WTC11 (cell line): ENCODE measurements around the gene PNP. TPM values are rescaled to one million over a fixed set of nuclear protein-coding genes. Genes with fewer than 3 reads are reported as not detected.

ENCODE experiments used
- ARID4B ChIP-seq: sonication (generic); formaldehyde crosslinking; IDR thresholded peaks from 2 replicates; pipeline ENCODE4 v1.8.0; 2023; ENCODE audit warnings: missing genetic modification reagents, mild to moderate bottlenecking, borderline replicate concordance
- ATF1 ChIP-seq: sonication (generic); formaldehyde crosslinking; IDR thresholded peaks from 2 replicates; pipeline ENCODE4 v1.8.1; 2023; ENCODE audit warnings: mild to moderate bottlenecking, moderate library complexity, missing genetic modification reagents
- CREM ChIP-seq: sonication (generic); formaldehyde crosslinking; IDR thresholded peaks from 2 replicates; pipeline ENCODE4 v1.8.1; 2022; ENCODE audit warnings: mild to moderate bottlenecking, missing genetic modification reagents, moderate library complexity
- ERG ChIP-seq: fragments of 250-450 bp; sonication (Bioruptor Pico); IDR thresholded peaks from 2 replicates; pipeline ENCODE4 v1.8.0; 2021; ENCODE audit warnings: mild to moderate bottlenecking
- FOXP4 ChIP-seq: sonication (generic); formaldehyde crosslinking; IDR thresholded peaks from 2 replicates; pipeline ENCODE4 v1.8.0; 2022; ENCODE audit warnings: mild to moderate bottlenecking, missing genetic modification reagents
- GABPB1 ChIP-seq: sonication (generic); formaldehyde crosslinking; IDR thresholded peaks from 2 replicates; pipeline ENCODE4 v1.8.1; 2023; ENCODE audit warnings: mild to moderate bottlenecking, missing genetic modification reagents
- IRF1 ChIP-seq: sonication (generic); formaldehyde crosslinking; IDR thresholded peaks from 2 replicates; pipeline ENCODE4 v1.8.0; 2023; ENCODE audit warnings: missing genetic modification reagents
- MYBL2 ChIP-seq: sonication (generic); formaldehyde crosslinking; IDR thresholded peaks from 2 replicates; pipeline ENCODE4 v1.8.1; 2023; ENCODE audit warnings: mild to moderate bottlenecking, moderate library complexity, missing genetic modification reagents
- NFE2L1 ChIP-seq: sonication (generic); formaldehyde crosslinking; IDR thresholded peaks from 2 replicates; pipeline ENCODE4 v1.8.1; 2023; ENCODE audit warnings: missing genetic modification reagents
- NR1H2 ChIP-seq: sonication (generic); formaldehyde crosslinking; IDR thresholded peaks from 2 replicates; pipeline ENCODE4 v1.9.0; 2021; ENCODE audit warnings: mild to moderate bottlenecking, moderate library complexity, missing genetic modification reagents
- NR3C1 ChIP-seq: sonication (generic); formaldehyde crosslinking; conservative IDR thresholded peaks from 2 replicates; pipeline ENCODE4 v1.8.1; 2023; ENCODE audit warnings: low read depth, mild to moderate bottlenecking, missing genetic modification reagents
- TCF7 ChIP-seq: sonication (generic); formaldehyde crosslinking; IDR thresholded peaks from 2 replicates; pipeline ENCODE4 v1.8.0; 2022; ENCODE audit warnings: mild to moderate bottlenecking, low read depth, missing genetic modification reagents, moderate library complexity
- TP53 ChIP-seq: sonication (generic); formaldehyde crosslinking; IDR thresholded peaks from 2 replicates; pipeline ENCODE4 v1.8.1; 2023; ENCODE audit warnings: mild to moderate bottlenecking, missing genetic modification reagents
- ZNF138 ChIP-seq: sonication (generic); formaldehyde crosslinking; conservative IDR thresholded peaks from 2 replicates; pipeline ENCODE4 v1.8.1; 2022; ENCODE audit warnings: mild to moderate bottlenecking, moderate library complexity, missing genetic modification reagents
- ZNF219 ChIP-seq: sonication (generic); formaldehyde crosslinking; IDR thresholded peaks from 2 replicates; pipeline ENCODE4 v1.8.0; 2023; ENCODE audit warnings: missing genetic modification reagents, mild to moderate bottlenecking, borderline replicate concordance
- ZNF263 ChIP-seq: sonication (generic); formaldehyde crosslinking; IDR thresholded peaks from 2 replicates; pipeline ENCODE4 v1.8.1; 2022; ENCODE audit warnings: low read depth, mild to moderate bottlenecking, moderate library complexity, missing genetic modification reagents
- ZNF281 ChIP-seq: sonication (generic); formaldehyde crosslinking; IDR thresholded peaks from 2 replicates; pipeline ENCODE4 v1.8.0; 2023; ENCODE audit warnings: mild to moderate bottlenecking, missing genetic modification reagents
- ZNF416 ChIP-seq: fragments of 250-450 bp; sonication (Bioruptor Pico); IDR thresholded peaks from 2 replicates; pipeline ENCODE4 v1.9.0; 2021; ENCODE audit warnings: mild to moderate bottlenecking, inconsistent platforms
- ZNF423 ChIP-seq: fragments of 250-450 bp; sonication (Bioruptor Pico); IDR thresholded peaks from 2 replicates; pipeline ENCODE4 v2.1.2; 2022; ENCODE audit warnings: mild to moderate bottlenecking, moderate library complexity
- total RNA-seq: library from RNA; stranded (reverse); gene quantifications from 3 replicates; pipeline ENCODE4 v1.2.3, GENCODE V29; 2021
- TF ChIP-seq, protein P1 (sequence below): sonication (generic); formaldehyde crosslinking; IDR thresholded peaks from 2 replicates; pipeline ENCODE4 v1.8.0; 2022; ENCODE audit warnings: mild to moderate bottlenecking, missing genetic modification reagents
- TF ChIP-seq, protein P2 (sequence below): fragments of 250-450 bp; sonication (Bioruptor Pico); IDR thresholded peaks from 2 replicates; pipeline ENCODE4 v1.9.0; 2021; ENCODE audit warnings: mild to moderate bottlenecking, borderline replicate concordance

PNP gene
- total RNA-seq, 1 experiment from 2014 or later: 95.8 TPM

DNA sequence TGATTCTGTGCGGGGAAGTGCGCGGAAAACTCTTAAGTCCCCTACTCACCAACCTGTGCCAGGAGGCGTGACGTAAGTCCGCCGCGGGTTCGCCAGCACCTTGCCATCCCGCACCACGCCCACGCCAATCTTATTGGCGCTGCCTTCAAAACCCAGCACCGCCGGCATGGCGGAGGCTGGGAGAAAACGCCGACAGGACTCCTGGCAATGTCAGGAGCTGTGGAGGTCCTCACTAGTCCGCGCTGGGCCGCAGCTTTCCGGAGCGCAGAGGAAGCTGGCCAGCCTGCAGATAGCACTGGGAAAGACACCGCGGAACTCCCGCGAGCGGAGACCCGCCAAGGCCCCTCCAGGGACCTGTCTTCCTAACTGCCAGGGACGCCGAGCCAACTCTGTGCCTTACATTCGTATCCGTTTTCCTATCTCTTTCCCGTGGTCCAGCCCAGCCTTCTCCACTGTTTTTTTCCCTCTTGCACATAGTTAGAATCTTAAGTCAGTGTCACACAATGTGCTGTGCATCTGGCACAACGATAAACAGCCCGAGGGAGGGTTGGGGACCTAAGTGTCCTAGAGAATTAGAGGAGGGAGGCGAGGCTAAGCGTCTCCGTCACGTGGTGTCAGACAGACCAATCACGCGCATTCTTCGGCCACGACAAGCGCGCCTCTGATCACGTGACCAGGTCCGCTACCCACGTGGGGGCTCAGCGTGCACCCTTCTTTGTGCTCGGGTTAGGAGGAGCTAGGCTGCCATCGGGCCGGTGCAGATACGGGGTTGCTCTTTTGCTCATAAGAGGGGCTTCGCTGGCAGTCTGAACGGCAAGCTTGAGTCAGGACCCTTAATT, 14.5 kb upstream of the PNP start, which contains the start of the genes APEX1 and OSGEP (continued):
- no peak for TF ChIP-seq ERG (CRISPR knock-in tag)
- 0 out of 2 replicates have a peak, but pooled peaks have one; percentile 40 for TF ChIP-seq GABPB1 (CRISPR knock-in tag)
- no peak for TF ChIP-seq NR3C1 (CRISPR knock-in tag)
- no peak for TF ChIP-seq NR1H2 (CRISPR knock-in tag)
- TF ChIP-seq TCF7 (CRISPR knock-in tag): no peak
- no peak for TF ChIP-seq ZNF263 (CRISPR knock-in tag)
- TF ChIP-seq TP53: no peak
- TF ChIP-seq ZNF281 (CRISPR knock-in tag): no peak
- TF ChIP-seq IRF1 (CRISPR knock-in tag): 0 out of 2 replicates have a peak, but pooled peaks have one; percentile 60
- TF ChIP-seq ZNF138 (CRISPR knock-in tag): no peak
- TF ChIP-seq NFE2L1 (CRISPR knock-in tag): peak; percentile 45; the same call in 1 of the 2 replicates
- peak; percentile 75; the same call in 1 of the 2 replicates for TF ChIP-seq CREM
- 0 out of 2 replicates have a peak, but pooled peaks have one; percentile 4 for TF ChIP-seq ZNF416
- TF ChIP-seq ATF1 (CRISPR knock-in tag): no peak
- TF ChIP-seq FOXP4 (CRISPR knock-in tag): peak; percentile 59; the same call in 1 of the 2 replicates
- peak; percentile 67; the same call in 1 of the 2 replicates for TF ChIP-seq ARID4B
- TF ChIP-seq, protein P1, sequence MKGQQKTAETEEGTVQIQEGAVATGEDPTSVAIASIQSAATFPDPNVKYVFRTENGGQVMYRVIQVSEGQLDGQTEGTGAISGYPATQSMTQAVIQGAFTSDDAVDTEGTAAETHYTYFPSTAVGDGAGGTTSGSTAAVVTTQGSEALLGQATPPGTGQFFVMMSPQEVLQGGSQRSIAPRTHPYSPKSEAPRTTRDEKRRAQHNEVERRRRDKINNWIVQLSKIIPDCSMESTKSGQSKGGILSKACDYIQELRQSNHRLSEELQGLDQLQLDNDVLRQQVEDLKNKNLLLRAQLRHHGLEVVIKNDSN: peak; percentile 100
- 0 out of 2 replicates have a peak, but pooled peaks have one; percentile 63 for TF ChIP-seq ZNF219 (CRISPR knock-in tag)
- TF ChIP-seq MYBL2 (CRISPR knock-in tag): no peak; the same call in 1 of the 2 replicates
- TF ChIP-seq ZNF423: no peak
- TF ChIP-seq, protein P2, sequence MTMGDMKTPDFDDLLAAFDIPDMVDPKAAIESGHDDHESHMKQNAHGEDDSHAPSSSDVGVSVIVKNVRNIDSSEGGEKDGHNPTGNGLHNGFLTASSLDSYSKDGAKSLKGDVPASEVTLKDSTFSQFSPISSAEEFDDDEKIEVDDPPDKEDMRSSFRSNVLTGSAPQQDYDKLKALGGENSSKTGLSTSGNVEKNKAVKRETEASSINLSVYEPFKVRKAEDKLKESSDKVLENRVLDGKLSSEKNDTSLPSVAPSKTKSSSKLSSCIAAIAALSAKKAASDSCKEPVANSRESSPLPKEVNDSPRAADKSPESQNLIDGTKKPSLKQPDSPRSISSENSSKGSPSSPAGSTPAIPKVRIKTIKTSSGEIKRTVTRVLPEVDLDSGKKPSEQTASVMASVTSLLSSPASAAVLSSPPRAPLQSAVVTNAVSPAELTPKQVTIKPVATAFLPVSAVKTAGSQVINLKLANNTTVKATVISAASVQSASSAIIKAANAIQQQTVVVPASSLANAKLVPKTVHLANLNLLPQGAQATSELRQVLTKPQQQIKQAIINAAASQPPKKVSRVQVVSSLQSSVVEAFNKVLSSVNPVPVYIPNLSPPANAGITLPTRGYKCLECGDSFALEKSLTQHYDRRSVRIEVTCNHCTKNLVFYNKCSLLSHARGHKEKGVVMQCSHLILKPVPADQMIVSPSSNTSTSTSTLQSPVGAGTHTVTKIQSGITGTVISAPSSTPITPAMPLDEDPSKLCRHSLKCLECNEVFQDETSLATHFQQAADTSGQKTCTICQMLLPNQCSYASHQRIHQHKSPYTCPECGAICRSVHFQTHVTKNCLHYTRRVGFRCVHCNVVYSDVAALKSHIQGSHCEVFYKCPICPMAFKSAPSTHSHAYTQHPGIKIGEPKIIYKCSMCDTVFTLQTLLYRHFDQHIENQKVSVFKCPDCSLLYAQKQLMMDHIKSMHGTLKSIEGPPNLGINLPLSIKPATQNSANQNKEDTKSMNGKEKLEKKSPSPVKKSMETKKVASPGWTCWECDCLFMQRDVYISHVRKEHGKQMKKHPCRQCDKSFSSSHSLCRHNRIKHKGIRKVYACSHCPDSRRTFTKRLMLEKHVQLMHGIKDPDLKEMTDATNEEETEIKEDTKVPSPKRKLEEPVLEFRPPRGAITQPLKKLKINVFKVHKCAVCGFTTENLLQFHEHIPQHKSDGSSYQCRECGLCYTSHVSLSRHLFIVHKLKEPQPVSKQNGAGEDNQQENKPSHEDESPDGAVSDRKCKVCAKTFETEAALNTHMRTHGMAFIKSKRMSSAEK: no peak
